CD1c-positive myeloid dendritic cell (primary cell): Measurements from ENCODE around the gene FAM204A.
A peak's percentile ranks its signal among the peaks of the same experiment; 100 is the strongest.

Experiments used
- DNase-seq: peaks from one replicate; pipeline ENCODE4 v3.0.0-alpha.2; 2016; ENCODE audit errors: extremely low spot score

FAM204A gene

DNA sequence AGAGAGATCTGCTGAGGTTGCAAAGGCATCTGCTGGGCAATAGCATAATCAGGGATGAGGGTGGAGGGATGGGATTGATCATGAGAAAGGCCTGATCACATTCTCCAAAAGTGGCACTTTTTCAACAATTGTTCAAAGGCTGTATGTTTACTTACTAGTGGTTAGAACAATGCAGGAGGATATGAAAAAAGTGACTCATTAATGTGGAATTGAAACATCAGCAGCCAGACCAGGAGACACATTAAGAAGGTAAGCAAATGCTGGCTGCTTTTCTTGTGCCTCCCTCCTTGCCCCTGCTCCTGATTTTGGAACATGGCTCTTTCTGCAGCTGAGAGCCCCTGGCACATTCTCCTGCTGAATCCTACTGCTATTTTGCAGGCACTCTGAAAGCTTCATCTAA, 63.5 kb downstream of the FAM204A start:
- DNase-seq: no peak

DNA sequence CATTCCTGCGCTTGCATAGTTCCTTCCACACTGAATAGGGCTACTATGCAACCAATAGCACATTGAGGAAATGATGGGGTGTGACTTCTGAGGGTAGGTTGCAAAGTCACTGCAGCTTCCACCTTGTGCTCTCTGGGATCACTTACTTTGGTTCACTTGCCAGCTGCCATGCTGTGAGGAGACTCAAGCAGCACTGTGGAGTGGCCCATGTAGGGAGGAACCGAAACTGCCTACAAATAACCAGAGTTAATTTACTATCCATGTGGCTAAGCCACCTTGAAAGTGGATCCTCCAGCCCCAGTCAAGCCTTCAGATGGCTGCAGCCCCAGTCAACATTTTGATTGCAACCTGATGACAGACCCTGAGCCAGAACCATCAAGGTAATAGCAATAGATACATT, 64.3 kb downstream of the FAM204A start:
- no peak for DNase-seq

DNA sequence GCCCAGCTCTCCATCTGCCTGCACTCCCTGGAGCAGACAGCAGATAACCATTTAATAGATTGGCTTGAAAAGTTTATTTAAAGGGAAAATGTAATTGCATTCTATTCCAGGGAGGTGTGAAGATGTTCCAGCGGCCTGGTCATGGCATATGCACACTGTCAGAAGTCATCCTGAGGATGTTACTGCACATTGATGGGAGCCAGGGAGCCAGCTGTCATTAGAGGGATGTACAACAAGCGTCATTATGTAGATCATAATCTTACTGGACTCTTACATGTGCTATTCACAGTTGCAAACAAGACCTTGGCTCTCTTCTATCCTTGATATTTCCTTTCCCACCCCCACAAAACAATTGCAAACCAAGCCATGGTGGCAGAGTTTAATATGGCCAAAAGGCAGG, 65.4 kb downstream of the FAM204A start:
- DNase-seq: no peak

DNA sequence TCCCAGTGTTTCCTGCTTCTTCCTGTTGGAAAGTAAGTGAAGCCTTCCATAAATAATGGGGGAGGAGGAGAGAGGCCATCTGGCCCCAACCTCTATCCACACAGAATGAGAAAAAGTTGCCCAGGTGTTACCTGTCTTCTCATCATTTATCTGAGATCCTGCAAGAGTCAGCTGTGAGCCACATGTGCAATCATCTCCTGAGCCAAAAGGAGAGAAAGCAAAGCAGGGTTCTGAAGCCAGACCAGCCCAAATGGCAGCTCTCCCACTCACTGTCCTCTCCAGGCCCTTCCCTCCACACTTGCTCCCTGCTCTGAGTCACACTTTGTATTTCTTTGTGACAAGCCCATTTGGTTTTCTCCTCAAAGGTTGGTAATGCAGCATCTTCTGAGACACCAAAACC, 65.9 kb downstream of the FAM204A start:
- DNase-seq: no peak

DNA sequence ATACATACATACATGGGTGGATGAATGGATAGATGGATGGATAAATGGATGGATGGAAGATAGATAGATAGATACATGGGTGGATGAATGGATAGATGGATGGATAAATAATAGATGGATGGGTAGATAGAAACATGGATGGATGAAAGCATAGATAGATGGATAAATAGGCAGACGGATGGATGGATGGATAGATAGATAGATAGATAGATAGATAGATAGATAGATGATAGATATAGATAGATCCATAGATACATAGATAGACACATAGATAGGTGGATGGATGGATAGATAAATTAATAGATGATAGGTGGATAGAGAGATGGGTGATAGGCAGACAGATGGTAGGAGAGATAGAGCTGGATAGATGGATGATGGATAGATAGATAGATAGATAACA, 68.5 kb downstream of the FAM204A start:
- DNase-seq: no peak

DNA sequence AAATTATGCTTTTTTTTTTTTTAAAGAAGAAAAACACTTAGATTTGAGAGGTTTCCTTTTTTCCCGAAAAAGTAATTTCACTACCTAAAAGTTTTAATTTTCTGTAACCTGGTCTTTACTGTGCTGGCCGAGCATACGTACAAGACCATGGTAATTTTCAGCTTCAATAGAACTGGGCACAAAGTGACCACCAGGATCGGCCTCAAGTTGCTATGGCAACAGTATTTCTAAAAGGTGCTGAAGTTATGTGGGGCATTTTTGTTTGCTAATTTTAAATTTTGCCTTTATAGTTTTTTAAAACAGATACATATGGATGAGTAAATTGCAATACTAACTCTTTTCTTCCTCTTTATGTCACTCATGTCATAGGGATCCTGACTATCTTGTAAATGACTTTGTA, 69.4 kb downstream of the FAM204A start:
- DNase-seq: no peak

DNA sequence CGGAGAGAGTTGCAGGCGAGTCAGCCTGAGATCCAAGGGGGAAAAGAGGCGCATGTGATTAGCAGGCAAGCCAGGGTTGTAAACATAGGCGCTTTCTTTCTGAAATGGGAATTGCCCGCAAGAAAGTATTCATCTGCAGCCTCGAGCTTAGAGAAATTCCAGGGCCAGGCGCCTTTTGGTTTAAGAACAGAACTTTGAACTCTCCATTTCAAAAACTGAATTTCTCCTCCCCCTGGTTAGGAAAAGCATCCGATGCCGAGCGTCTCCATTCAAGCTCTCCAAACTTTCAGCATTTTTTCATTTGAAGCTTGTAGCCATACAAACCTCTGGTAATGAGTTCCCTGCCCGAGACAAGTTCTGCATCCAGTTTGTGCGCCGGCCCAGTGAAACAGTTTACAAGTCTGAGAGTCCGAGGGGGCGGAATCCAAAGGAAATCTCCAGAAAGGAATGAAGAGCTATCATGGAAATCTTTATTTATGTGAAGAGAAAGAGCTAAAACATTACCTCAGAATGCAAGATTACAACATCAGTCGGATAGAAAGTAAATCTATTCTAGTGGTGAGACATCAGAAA, 69.9 kb downstream of the FAM204A start:
- no peak for DNase-seq

DNA sequence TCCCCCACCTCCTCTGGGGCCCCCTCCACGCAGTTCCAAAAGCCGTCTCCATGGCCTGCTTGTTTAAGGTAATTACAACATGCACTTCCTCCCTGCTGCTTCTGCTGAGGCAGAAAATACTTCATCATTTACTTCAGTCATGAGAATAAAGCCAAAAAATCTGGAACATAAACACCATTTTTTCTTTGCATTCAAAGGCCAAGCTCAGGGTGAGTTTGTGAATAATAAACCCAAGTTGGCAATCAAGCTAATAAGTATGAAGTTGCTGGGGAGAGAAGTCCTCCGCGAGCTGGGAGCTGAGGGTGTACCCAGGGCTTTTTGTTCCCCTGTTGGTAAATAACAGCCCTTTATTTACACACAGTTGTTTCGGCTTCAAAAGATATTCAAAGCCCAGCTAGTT, 70.5 kb downstream of the FAM204A start:
- DNase-seq: no peak

DNA sequence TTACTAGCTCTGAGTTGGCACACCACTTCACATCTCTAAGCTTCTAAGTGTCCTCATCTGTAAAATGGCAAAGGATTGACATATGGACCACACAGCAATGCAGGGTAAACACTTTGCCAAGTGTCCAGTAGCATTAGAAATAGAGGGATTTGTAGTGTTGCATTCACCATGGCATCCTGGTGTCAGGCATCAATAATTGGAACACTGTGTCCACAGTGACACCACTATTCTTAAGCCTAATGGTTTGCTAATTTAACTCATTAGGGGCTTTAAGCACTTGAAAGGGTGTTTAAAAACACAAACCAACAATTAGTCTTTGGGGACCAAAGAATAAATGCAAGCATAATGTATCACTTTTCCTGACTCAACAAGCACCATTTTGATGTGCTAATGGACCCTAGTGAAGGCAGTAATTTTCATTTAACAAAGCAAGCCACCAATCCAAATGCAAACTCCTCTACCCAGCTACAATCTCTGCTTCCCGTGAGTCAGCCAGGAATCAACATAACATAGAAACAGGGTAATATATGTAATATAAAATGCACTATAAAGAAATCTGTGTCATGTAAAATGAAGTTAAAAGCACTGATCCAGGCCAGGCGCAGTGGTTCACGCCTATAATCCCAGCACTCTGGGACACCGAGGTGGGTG, 75.9 kb downstream of the FAM204A start:
- no peak for DNase-seq

DNA sequence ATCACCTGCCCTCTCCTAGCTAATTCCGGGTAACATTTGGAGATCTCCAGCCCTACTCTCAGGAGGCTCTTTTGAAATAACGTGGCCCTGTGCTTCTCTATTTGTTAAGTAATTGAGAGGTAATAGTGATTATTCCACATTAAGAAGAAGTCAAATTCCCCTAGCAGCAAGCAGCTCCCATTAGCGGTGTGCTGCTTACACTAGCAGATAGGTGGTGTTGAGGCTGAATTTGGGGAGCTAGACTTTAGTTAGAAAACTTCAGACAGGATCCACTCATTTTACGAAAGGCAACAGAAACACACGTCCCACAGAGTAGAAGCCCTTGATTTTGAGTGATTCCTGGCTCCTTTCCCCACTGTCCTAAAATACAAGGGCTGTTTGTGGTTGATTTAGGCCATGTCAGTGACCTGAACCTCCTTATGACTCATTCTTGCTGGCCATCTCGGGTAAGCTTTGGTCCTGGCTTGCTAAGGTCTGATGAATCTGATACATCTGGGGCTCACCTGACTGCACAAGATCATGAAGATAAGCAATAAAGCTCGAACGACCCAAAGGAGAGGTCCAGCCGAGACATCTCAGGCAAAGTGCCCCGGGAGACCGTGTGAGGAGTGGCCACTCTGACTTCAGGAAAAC, 77.2 kb downstream of the FAM204A start:
- DNase-seq: no peak

DNA sequence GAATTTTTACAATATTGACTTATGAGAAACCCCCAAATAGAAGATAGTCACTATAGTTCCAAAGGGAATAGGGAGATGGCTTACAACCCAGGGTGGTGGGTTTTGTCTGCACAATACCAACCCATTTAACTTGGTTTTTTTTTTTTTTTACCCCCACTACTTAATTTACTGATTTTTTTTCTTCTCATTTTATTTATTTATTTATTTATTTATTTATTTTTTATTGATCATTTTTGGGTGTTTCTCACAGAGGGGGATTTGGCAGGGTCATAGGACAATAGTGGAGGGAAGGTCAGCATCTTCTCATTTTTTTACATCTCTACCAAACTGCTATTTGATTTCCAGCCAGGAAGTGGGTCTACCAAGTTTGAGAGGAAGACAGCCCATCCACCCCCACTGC, 77.9 kb downstream of the FAM204A start:
- DNase-seq: no peak

DNA sequence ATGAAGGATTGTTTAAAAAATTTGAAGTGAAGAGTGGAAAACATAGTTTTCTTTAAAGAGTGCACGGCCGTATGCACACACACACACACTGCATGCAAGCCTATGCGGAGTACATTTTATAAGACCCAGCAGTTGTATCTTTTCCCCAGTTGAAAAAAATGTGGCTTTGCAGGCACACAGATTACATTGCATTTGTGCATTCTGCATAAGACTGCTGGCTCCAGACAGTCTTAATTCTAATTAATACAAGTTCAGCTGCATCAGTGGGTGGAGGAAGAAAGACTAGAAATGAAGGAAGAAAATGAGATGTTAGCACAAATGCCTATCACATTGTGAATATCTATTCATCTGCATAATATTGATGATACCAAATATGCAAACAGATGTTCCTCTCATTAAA, 79.6 kb downstream of the FAM204A start:
- no peak for DNase-seq

DNA sequence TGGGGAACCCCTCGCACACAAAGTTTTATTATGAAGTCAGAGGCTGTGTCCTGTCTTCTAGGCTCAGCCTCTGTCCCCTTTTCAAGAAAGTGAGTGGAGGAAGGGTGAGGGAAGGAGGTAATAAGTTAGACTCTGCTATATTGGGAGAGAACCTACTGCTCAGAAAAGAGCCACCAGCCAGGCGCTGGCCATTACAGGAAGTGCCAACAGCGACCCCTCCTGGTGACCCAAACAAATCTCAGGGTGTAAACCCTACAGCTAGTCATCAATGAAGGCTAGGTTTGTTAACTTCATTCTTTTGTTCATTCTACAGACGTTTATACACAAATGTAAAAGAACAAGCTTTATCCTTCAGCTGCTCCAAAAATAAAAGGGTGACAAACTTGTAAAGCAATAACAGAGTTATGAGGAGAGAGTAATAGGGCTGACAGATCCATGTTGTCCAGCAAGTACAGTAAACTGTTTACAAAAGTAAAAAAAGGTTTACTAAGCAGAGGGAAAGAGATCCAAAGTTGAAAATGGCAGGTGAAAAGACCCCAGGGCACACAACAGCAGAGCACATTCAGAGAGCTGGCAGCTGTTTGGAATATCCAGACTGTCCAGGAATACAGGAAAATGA, 82.7 kb downstream of the FAM204A start:
- DNase-seq: peak; percentile 35

DNA sequence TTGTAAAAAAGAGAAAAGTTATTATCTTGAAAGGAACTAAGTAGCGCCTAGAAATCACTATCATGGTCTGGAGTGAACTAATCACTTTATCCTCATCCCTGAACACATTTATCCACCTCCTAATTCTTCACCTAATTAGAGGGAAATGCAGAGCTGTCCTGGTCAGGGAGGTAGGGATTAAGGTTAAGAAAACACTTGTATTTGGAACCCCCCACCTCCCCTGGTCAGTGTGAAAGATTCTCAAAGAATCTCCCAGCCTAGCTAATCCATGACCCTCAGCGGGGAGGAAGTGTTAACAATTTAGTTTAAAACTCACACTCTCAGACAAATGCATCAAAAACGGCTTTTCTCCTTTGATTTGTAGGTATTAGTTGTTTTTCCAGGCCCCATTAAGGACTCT, 83.8 kb downstream of the FAM204A start:
- DNase-seq: no peak

DNA sequence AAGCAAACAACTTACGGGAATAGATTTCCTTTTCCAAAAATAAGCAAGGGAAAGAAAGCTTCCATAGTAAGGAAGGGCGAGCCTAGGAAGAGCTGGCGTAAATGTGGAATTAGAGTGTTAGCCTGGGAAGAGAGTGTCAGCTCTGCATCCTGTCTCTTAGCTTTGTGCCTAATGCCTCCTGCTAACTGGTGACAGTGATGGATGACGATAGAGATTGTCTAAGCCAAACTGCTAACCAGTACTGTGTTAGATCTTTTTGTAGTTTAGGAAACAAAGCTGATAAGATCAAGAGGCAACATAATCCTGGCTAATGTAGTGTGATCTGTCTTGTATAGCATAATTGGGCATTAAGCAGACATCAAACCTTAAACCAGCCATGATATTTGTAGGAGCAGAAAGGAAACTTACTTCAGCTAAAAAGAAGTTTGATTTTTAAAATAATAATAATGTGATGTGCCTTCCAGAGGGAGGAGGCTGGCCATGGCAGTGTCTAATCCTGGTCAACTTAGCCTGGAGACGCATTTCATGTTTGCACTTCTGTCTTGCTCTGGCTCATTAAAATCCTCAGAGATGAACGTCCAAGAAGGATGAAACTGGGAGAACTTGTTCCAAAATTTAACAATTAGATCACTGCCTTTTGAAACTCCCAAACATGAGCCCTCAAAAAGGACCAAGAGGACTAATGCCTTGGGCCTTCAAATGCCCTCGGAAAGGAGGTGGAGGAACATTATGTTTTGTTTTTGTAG, 85.1 kb downstream of the FAM204A start:
- no peak for DNase-seq

DNA sequence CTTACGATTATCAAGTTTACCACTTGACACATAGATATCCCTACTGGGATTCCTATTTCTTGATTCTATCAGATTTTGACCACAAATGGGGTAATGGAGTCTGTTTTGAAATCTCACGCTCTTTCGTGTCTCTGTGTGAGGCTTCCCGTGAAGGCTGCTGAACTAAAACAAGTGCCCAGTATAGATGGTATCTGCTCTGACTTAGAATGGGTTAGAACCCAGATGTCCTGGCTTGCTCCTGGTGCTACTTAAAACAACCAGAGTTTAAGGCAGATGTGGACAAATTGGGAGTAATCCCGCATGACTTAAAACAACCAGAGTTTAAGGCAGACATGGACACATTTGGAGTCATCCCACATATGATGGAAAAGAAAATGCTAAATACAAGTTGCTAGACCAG, 85.9 kb downstream of the FAM204A start:
- no peak for DNase-seq

DNA sequence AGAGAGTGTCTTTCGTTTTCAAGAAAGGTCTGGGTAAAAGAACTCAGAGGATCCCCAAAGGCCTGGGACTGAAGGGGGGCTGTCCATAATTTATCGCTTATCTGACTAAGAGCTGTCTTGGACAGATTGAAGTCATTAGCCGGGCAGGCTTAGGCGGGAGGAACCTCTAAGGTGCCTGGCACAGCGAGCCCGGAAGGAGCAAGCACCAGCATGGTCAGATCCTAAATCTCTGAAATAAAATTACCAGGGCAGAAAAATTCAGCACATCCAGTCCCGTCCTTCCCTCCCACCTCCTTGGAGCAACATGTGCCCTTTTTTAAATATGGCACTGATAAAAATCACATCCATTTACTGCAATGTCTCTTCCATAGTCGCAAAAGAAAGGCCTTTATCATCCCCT, 86.8 kb downstream of the FAM204A start:
- no peak for DNase-seq

DNA sequence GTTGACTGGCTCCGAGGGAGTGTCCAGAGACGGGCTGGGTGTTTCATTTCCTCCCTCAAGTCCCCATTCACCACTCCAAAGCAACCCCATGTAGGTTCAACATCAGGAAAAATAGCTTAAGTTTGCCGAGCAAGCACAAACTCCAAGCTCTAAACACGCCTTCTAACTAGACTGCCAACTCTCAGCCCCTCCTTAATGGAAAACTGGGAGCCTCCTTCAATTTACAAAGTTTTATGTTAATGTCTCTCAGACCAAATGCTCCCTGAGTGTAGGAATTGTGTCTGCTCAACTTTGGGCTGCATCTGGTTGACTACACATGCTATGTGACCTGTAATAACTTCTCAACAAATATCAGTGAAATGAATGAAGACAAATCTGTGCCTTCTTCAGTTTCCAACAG, 87.5 kb downstream of the FAM204A start:
- DNase-seq: no peak

DNA sequence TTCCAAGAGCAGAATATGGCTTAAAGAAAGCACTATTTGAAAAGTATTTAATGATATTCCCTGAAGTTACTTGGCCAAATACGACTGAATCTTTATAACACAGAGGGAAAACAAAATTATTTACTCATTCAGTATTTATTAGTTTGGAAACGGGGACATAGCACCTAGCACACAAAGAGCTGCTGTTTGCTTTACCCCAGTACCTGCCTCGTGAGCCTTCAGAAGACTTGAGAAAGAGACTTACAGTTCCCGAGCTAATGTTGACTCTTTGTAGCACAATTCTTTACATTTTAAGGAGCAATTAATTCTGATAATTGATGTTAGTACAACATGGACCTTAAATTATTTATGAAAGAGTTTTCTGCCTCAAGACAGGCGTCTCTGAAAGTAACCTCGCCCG, 88.7 kb downstream of the FAM204A start:
- DNase-seq: no peak

DNA sequence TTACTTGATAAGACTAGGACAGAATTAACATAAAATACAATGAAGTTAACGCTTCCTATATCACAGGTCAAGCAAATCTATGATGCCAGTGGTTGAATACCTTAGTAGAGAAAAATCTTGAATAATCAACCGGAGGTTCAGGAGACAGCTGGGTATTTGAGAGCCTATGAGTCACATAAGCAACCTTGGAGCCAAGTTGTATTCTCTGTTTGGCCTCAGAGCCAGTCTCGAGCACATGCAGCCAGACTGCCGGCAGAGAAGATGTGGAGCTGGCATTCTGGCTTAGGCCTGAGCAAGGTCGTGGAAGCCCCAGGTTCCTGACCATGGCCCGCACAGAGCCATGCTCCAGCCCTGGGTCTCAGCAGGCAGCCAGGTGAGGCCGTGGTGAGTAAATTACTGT, 90.3 kb downstream of the FAM204A start:
- no peak for DNase-seq

DNA sequence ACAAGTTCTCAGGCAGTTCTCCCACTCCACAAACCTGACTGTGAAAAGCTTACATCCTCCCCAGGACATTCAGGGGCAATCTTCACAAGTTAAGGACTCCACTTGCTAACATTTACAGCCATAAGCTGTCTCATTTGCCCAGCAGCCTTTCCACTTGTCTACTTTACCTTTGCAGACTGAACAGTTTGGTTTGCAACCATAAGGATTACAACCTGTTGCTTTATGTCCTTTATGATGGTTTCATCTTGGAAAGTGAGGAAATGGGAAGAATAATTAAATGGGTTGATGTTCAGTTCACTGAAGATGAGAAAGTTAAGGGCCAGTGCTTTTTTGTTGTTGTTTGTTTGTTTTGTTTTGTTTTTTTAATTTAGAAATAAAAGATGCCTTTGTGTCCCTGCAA, 92.4 kb downstream of the FAM204A start:
- DNase-seq: no peak
